ENCODE data around the gene TDRD7. TPM values are rescaled to one million over a fixed set of nuclear protein-coding genes. Genes with fewer than 3 reads are reported as not detected.

Gene TDRD7
- total RNA-seq, 1 donor from 2014 or later = 9.4 TPM

- DNase-seq (ENCODE audit: low read depth) = no peak
- no peak overlapping the region for H3K4me3 ChIP-seq (ENCODE audit: low read depth, low read length)
- no peak for TF ChIP-seq CTCF (conservative IDR thresholded peaks at IDR 0.05; ENCODE audit: low read depth, low read length)
Observed at GRCh38 chr9:97517331-97518089, 105.6 kb downstream of the TDRD7 start.

GRCh38 chr9:97518166-97518908, 106.4 kb downstream of the TDRD7 start:
- DNase-seq (ENCODE audit: low read depth) = no peak
- no peak overlapping the region for H3K4me3 ChIP-seq (ENCODE audit: low read depth, low read length)
- TF ChIP-seq CTCF (conservative IDR thresholded peaks at IDR 0.05; ENCODE audit: low read depth, low read length) = no peak

- no peak for DNase-seq (ENCODE audit: low read depth)
- TF ChIP-seq CTCF (conservative IDR thresholded peaks at IDR 0.05; ENCODE audit: low read depth, low read length) = no peak
- H3K4me3 ChIP-seq (ENCODE audit: low read depth, low read length) = no peak overlapping the region
Observed at GRCh38 chr9:97518909-97519307, 107.0 kb downstream of the TDRD7 start.

GRCh38 chr9:97519441-97519970, 107.6 kb downstream of the TDRD7 start:
- H3K4me3 ChIP-seq (ENCODE audit: low read depth, low read length) = no peak overlapping the region
- DNase-seq (ENCODE audit: low read depth) = no peak
- TF ChIP-seq CTCF (conservative IDR thresholded peaks at IDR 0.05; ENCODE audit: low read depth, low read length) = no peak

- TF ChIP-seq CTCF (conservative IDR thresholded peaks at IDR 0.05; ENCODE audit: low read depth, low read length) = no peak
- H3K4me3 ChIP-seq (ENCODE audit: low read depth, low read length) = no peak overlapping the region
- no peak for DNase-seq (ENCODE audit: low read depth)
Observed at GRCh38 chr9:97521576-97522333, 109.9 kb downstream of the TDRD7 start.

- H3K4me3 ChIP-seq (ENCODE audit: low read depth, low read length) = no peak overlapping the region
- TF ChIP-seq CTCF (conservative IDR thresholded peaks at IDR 0.05; ENCODE audit: low read depth, low read length) = no peak
- DNase-seq (ENCODE audit: low read depth) = no peak
Observed at GRCh38 chr9:97524424-97524823, 112.5 kb downstream of the TDRD7 start.

Measured in epithelial cell of proximal tubule (primary cell).